GM21717 (cell line): ENCODE data around the gene PTPRN2.

Experiments
- ATAC-seq: cut with Tn5 transposase; IDR thresholded peaks from one replicate; pipeline ENCODE4 v1.9.1; 2021; ENCODE audit warnings: mild to moderate bottlenecking, moderate library complexity; ENCODE audit not compliant: unreplicated experiment

PTPRN2 gene

DNA sequence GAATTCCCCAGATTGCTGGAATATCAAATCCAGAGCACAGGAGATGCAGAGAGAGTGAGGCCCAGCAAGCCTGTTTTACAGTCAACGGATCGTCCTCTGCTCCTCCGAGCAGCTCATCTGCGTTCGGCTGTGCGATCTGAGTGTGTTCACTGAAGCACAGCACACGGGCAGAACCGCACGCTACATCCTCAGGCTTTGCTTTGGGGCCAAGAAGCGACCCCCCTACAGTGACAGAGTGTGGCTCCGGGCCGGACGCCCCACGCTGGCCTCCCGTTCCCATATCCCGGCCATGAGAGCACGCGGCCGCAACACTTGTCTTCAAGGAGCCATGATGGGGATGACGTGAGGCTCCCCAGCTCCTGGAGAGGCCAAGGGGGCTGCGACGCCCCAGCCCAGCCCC is 819.4 kb downstream of the PTPRN2 start:
- ATAC-seq: no peak

DNA sequence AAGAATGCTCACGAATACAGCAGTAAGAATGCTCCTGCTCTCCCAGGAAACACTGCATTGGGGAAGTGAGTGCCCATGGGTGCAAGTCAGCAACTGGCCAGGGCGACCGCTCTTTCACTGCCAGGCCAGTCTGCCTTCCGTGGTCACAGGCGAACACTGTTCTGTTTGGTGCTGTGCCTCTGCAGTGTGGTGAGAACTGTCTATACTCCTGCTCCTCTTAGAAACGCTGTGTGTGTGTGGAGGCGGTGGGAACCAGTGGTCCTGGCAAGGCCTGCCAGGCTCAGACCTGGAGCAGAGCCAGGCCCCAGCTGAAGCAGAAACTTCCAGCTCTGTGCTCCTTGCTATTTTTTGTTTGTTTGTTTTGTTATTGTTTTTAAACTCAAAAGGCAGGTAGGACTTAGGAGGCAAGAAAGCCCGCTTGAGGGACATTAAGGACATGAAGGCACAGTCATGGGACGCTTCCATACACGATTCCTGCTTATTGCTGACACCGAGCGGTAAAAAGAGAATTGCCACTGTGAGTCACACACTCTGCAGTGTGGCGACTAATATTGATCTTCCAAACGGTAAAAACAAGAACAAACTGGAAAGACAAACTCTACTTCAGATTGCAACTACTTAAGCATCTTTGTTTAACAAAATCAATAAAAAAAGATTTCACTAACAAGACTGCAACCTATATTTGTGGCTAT is 820.0 kb downstream of the PTPRN2 start:
- ATAC-seq: no peak

- no peak for ATAC-seq
Observed at GRCh38 chr7:157766098-157766497, 821.5 kb downstream of the PTPRN2 start.

- no peak for ATAC-seq
Observed at GRCh38 chr7:157764946-157765537, 822.6 kb downstream of the PTPRN2 start.

- ATAC-seq: no peak
Observed at GRCh38 chr7:157764193-157764592, 823.4 kb downstream of the PTPRN2 start.

GRCh38 chr7:157763279-157764000 is 824.2 kb downstream of the PTPRN2 start:
- no peak for ATAC-seq

- no peak for ATAC-seq
Observed at GRCh38 chr7:157762824-157763223, 824.8 kb downstream of the PTPRN2 start.

DNA sequence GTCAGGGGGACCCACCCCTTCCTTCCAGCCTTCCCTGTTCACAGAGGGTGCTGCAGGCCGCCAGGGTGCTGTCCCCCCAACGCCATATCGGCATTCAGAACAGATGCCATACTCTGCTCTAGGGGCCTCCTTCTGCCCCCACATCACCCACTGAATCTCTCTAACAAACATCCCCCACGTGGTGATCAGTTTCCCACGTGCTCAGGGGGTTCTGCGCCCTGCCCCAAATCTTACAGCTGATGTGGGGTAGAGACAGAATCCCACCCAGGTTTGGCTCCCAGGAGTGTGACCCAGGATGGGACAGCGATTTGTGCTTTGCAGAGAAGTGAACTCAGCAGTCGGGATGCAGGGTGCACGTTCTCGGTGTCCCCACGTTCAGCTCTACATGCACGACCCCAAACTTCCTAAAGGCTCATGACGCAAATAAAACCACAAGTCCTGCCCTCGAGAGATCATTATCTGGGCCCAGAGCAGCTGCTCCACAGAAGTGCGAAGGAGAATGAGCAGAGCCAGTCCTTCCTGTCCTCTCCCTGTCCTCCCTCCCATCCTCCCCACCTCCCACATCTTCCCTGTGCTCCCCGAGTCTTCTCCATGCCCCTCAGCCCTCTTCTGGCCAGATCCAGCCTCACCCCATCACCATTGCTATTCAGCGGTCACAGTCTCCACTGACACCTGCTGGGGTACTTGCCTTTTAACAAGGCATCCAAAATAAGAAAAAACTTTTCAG is 827.5 kb downstream of the PTPRN2 start:
- ATAC-seq: no peak

GRCh38 chr7:157759246-157759805 is 828.3 kb downstream of the PTPRN2 start:
- ATAC-seq: no peak

- ATAC-seq: no peak
Observed at GRCh38 chr7:157758468-157759245, 829.0 kb downstream of the PTPRN2 start.

- no peak for ATAC-seq
Observed at GRCh38 chr7:157757776-157758467, 829.7 kb downstream of the PTPRN2 start.

GRCh38 chr7:157757211-157757610 is 830.4 kb downstream of the PTPRN2 start:
- no peak for ATAC-seq

GRCh38 chr7:157755741-157756140 is 831.9 kb downstream of the PTPRN2 start:
- ATAC-seq: no peak

DNA sequence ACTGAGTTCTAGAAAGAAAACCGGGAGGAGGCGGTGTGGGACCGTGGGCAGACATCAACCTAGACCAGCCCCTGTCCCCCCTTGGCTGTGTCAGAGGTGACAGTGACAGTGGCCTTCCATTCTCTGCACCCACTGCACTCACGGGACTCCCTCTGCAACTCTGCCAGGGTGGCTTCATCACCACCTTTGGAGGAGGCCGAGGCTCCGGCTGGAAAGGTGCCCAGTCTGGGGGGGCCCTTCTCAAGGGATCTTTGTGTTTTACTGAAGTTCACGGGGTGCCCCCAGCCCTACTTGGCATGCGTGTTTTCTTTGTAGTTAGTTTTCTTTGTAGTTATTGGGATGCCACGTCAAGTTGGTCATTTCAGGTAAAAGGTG is 833.2 kb downstream of the PTPRN2 start:
- no peak for ATAC-seq

GRCh38 chr7:157753713-157754415 is 833.8 kb downstream of the PTPRN2 start:
- no peak for ATAC-seq

GRCh38 chr7:157752832-157753291 is 834.8 kb downstream of the PTPRN2 start:
- no peak for ATAC-seq

DNA sequence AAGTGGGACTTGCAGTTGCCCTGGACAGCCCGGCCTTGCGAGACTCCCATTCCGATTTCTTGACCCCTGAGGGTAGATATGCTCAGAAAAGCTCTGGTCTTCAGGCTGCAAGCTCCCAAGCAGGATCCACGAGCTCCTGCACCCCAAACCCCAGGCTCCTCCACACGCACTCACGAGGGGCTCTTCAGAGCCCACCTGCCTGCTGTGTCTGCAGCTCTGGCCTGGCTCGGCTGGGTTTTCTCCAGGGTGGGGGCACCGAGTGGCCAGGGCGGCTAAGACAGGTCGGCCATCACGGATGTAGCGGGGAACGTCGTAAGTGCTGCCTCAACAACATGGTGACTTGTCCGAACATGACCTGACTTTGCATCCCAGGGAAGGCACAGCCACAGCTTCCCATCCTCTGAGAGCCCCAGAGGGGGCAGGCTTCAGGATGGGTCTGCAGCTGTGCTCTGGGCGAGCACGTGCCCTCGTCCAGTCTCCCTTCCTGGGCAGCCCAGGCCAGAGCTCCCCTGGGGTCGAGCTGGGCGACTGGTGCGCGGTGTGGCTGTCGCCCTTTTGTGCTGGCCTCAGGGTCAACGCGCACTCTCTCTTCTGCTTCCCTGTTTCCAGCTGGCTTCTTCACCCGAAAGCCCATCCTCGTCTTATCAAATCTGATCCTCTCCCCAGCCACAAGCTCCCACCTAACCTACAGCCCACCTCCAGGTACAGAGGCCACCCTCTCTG is 835.5 kb downstream of the PTPRN2 start:
- no peak for ATAC-seq

DNA sequence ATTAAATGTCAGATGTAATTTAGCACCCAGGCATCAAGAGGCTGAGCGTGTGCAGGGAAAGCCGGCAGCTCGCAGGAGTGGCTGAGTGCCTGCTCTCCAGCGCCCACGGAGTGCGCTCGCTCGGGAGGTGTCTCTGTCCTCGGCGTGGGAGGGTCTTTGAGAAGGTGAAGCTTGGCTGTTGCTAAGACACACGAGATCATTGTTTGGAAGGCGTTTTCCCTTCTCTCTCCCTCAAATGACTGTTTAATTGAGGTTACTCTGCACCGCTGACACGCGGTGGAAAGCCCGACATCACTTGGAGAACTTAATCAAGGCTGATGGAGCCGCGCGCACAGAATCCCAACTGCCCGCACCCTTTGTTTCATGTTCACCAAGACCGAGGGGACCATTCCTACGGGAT is 836.2 kb downstream of the PTPRN2 start:
- ATAC-seq: no peak
